Uterus (tissue), 2 donors: Measurements from ENCODE around the gene ASCC1.

Experiments used
- CTCF ChIP-seq, 4 experiments: fragments of 200-600 bp in 2 of 4; fragments of 450-650 bp in 2 of 4; sonication (generic) in 2 of 4; IDR thresholded peaks; one replicate each; pipeline ENCODE4 v1.5.1; 2016 to 2019; ENCODE audit warnings: antibody characterized with exemption in 4 of 4, mild to moderate bottlenecking in 2 of 4, moderate library complexity in 1 of 4
- POLR2A ChIP-seq, 2 donors: fragments of 450-650 bp; IDR thresholded peaks; one replicate each; pipeline ENCODE4 v1.6.1; 2016; ENCODE audit warnings: antibody characterized with exemption in 2 of 2, mild to moderate bottlenecking in 1 of 2, moderate library complexity in 1 of 2

DNA sequence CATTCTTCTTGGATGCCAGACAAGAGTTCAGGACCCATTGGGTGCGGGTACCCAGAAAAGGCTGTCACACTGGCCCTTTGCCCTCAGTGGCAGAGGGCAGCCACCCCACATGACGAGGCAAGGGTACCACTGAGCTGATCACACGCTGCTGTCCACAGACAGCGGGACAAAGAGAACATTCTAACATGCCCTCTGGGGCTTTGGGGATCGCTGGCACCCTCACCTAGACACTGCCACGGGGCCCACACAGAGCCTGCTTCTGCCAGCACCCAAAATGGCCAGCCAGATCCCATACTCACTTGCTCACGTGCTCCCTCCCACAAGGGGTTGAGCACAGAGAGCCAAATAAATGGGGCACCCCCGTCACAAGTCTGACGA is 111.0 kb downstream of the ASCC1 start:
- no peak for TF ChIP-seq POLR2A (IDR thresholded peaks at IDR 0.05)
- TF ChIP-seq CTCF (IDR thresholded peaks at IDR 0.05) = no peak
